Astrocyte (in vitro differentiated cells and primary cell): ENCODE results near the gene CMIP.

Experiments used
- CTCF ChIP-seq: IDR thresholded peaks from 2 replicates; pipeline ENCODE4 v1.5.1; 2011; ENCODE audit warnings: low read depth, mild to moderate bottlenecking, inconsistent platforms, low read length, moderate library complexity; ENCODE audit not compliant: insufficient read depth
- EZH2 ChIP-seq: IDR thresholded peaks from 2 replicates; pipeline ENCODE4 v1.6.1; 2012; ENCODE audit warnings: mild to moderate bottlenecking, low read length, inconsistent platforms; ENCODE audit not compliant: insufficient read depth

GRCh38 chr16:81560979-81561657, 116.5 kb downstream of the CMIP start:
- TF ChIP-seq CTCF (no peak), EZH2 (no peak)
